Measurements from ENCODE around the gene CDH23. TPM values are rescaled to one million over a fixed set of nuclear protein-coding genes. Genes with fewer than 3 reads are reported as not detected.

Gene CDH23
- total and polyA plus RNA-seq, 2 donors (not counting 1 experiment from before 2014, with no cell fraction given), result 0.01 to 0.17 TPM

GRCh38 chr10:71661060-71661622 is 264.4 kb downstream of the CDH23 start:
- Histone ChIP-seq H3K27me3 (ENCODE audit: control insufficient read depth, insufficient read depth, low read length) (no peaks in the 10 kb centered on the region), H3K79me2 (ENCODE audit: control insufficient read depth, insufficient read depth, low read length) (no peaks in the 10 kb centered on the region), H3K9me3 (ENCODE audit: control insufficient read depth, insufficient read depth, low read depth, low read length) (no peaks in the 10 kb centered on the region), H3K4me2 (ENCODE audit: extremely low read depth, insufficient read depth, low read length) (no peak overlapping the region), H3K4me1 (ENCODE audit: control insufficient read depth, extremely low read depth, insufficient read depth, low read length) (no peaks in the 10 kb centered on the region), H2AFZ (ENCODE audit: low read length) (no peak overlapping the region), H4K20me1 (ENCODE audit: control insufficient read depth, extremely low read depth, insufficient read depth, low read length) (no peaks in the 10 kb centered on the region), H3K27ac (ENCODE audit: insufficient read depth, low read length) (no peak overlapping the region), H3K36me3 (ENCODE audit: control insufficient read depth, insufficient read depth, low read length) (no peaks in the 10 kb centered on the region), H3K4me3 (replicated peaks in 1 of 4; ENCODE audit: control extremely low read depth in 1 of 4, insufficient read depth in 1 of 4, low read depth in 3 of 4, low read length in 4 of 4) (no peak overlapping the region), H3K9ac (ENCODE audit: insufficient read depth, low read length) (no peak overlapping the region)
- DNase-seq (ENCODE audit: low read depth in 2 of 2), result no peak
- TF ChIP-seq EZH2 (IDR thresholded peaks at IDR 0.05; ENCODE audit: low read length, missing control alignments), result no peak
- TF ChIP-seq CTCF (conservative IDR thresholded peaks at IDR 0.05 in 1 of 2, IDR thresholded peaks at IDR 0.05 in 1 of 2; ENCODE audit: low read depth in 1 of 2, low read length in 2 of 2), result no peak

GRCh38 chr10:71661779-71662336 is 265.1 kb downstream of the CDH23 start:
- Histone ChIP-seq H3K27me3 (ENCODE audit: control insufficient read depth, insufficient read depth, low read length) (no peaks in the 10 kb centered on the region), H3K36me3 (ENCODE audit: control insufficient read depth, insufficient read depth, low read length) (no peaks in the 10 kb centered on the region), H2AFZ (ENCODE audit: low read length) (no peak overlapping the region), H3K4me2 (ENCODE audit: extremely low read depth, insufficient read depth, low read length) (no peak overlapping the region), H3K9me3 (ENCODE audit: control insufficient read depth, insufficient read depth, low read depth, low read length) (no peaks in the 10 kb centered on the region), H3K27ac (ENCODE audit: insufficient read depth, low read length) (no peak overlapping the region), H3K79me2 (ENCODE audit: control insufficient read depth, insufficient read depth, low read length) (no peaks in the 10 kb centered on the region), H3K4me1 (ENCODE audit: control insufficient read depth, extremely low read depth, insufficient read depth, low read length) (no peaks in the 10 kb centered on the region), H3K9ac (ENCODE audit: insufficient read depth, low read length) (no peak overlapping the region), H3K4me3 (replicated peaks in 1 of 4; ENCODE audit: control extremely low read depth in 1 of 4, insufficient read depth in 1 of 4, low read depth in 3 of 4, low read length in 4 of 4) (no peak overlapping the region), H4K20me1 (ENCODE audit: control insufficient read depth, extremely low read depth, insufficient read depth, low read length) (no peaks in the 10 kb centered on the region)
- TF ChIP-seq CTCF (conservative IDR thresholded peaks at IDR 0.05 in 1 of 2, IDR thresholded peaks at IDR 0.05 in 1 of 2; ENCODE audit: low read depth in 1 of 2, low read length in 2 of 2), result no peak
- TF ChIP-seq EZH2 (IDR thresholded peaks at IDR 0.05; ENCODE audit: low read length, missing control alignments), result no peak
- DNase-seq (ENCODE audit: low read depth in 2 of 2), result no peak

- DNase-seq (ENCODE audit: low read depth in 2 of 2), result no peak
- H3K9me3 ChIP-seq (ENCODE audit: control insufficient read depth, insufficient read depth, low read depth, low read length), result no peaks in the 10 kb centered on the region
- no peak for TF ChIP-seq EZH2 (IDR thresholded peaks at IDR 0.05; ENCODE audit: low read length, missing control alignments)
These were observed 266.6 kb downstream of the CDH23 start for GRCh38 chr10:71663311-71663710.

More at GRCh38 chr10:71663311-71663710, 266.6 kb downstream of the CDH23 start:
- no peaks in the 10 kb centered on the region for H4K20me1 ChIP-seq (ENCODE audit: control insufficient read depth, extremely low read depth, insufficient read depth, low read length)
- no peaks in the 10 kb centered on the region for H3K36me3 ChIP-seq (ENCODE audit: control insufficient read depth, insufficient read depth, low read length)
- no peak overlapping the region for H3K27ac ChIP-seq (ENCODE audit: insufficient read depth, low read length)
- no peak overlapping the region for H2AFZ ChIP-seq (ENCODE audit: low read length)
- H3K79me2 ChIP-seq (ENCODE audit: control insufficient read depth, insufficient read depth, low read length), result no peaks in the 10 kb centered on the region
- no peak overlapping the region for H3K4me2 ChIP-seq (ENCODE audit: extremely low read depth, insufficient read depth, low read length)
- no peak overlapping the region for H3K9ac ChIP-seq (ENCODE audit: insufficient read depth, low read length)
- no peaks in the 10 kb centered on the region for H3K4me1 ChIP-seq (ENCODE audit: control insufficient read depth, extremely low read depth, insufficient read depth, low read length)
- H3K4me3 ChIP-seq (replicated peaks in 1 of 4; ENCODE audit: control extremely low read depth in 1 of 4, insufficient read depth in 1 of 4, low read depth in 3 of 4, low read length in 4 of 4), result no peak overlapping the region
- H3K27me3 ChIP-seq (ENCODE audit: control insufficient read depth, insufficient read depth, low read length), result no peaks in the 10 kb centered on the region

Measured in fibroblast of lung (primary cell).